GM12891 (cell line): Measurements from ENCODE around the gene NAALADL1.
"Not testable (repeated sequence)": the region's sequence is repeated elsewhere in the genome, so short reads cannot be mapped to it uniquely, and the experiment has no call there.

Experiments used
- DNase-seq: peaks from one replicate; pipeline ENCODE4 v3.0.0; 2011; ENCODE audit warnings: low spot score; ENCODE audit not compliant: insufficient read length
- FAIRE-seq: peaks from 2 replicates; lab custom pipeline; 2011; peaks lifted over from hg19 to GRCh38; lab: Jason Lieb, UNC
- PAX5 ChIP-seq: IDR thresholded peaks from 2 replicates; pipeline ENCODE4 v1.6.1; 2011; ENCODE audit warnings: low read length, moderate library complexity, mild to moderate bottlenecking; ENCODE audit not compliant: insufficient read depth, severe bottlenecking
- POLR2A ChIP-seq: IDR thresholded peaks from 2 replicates; pipeline ENCODE4 v1.6.1; 2011; ENCODE audit warnings: low read depth, low read length, control low read depth
- POLR2AphosphoS5 ChIP-seq: IDR thresholded peaks from 2 replicates; pipeline ENCODE4 v1.6.1; 2011; ENCODE audit warnings: low read depth, low read length, control low read depth
- POU2F2 ChIP-seq: IDR thresholded peaks from 2 replicates; pipeline ENCODE4 v1.6.1; 2011; ENCODE audit warnings: low read depth, mild to moderate bottlenecking, control low read depth, low read length, moderate library complexity
- SPI1 ChIP-seq: IDR thresholded peaks from 2 replicates; pipeline ENCODE4 v1.6.1; 2011; ENCODE audit warnings: low read depth, low read length, control low read depth
- TAF1 ChIP-seq: IDR thresholded peaks from 2 replicates; pipeline ENCODE4 v1.6.1; 2011; ENCODE audit warnings: low read depth, low read length, control low read depth

Gene NAALADL1

GRCh38 chr11:65034423-65034822 is 23.9 kb downstream of the NAALADL1 start:
- no peak for FAIRE-seq

GRCh38 chr11:65032216-65032615 is 26.1 kb downstream of the NAALADL1 start:
- no peak for DNase-seq
- FAIRE-seq, result no peak
- no peak for TF ChIP-seq POU2F2

More at GRCh38 chr11:65034423-65034822, 23.9 kb downstream of the NAALADL1 start:
- DNase-seq, result no peak
- no peak for TF ChIP-seq POU2F2

GRCh38 chr11:65027213-65028067 is 30.9 kb downstream of the NAALADL1 start, which contains the start of gene SNX15:
SNX15 (plus strand) TSS chr11:65027439; CDS start chr11:65027538, 99 bp downstream.
- peak; percentile 90 for DNase-seq
- 0 out of 2 replicates have a peak, but pooled peaks have one; percentile 33 for TF ChIP-seq POLR2A
- TF ChIP-seq POU2F2, result no peak; the same call in 1 of the 2 replicates
- FAIRE-seq, result peak; percentile 71

- no peak for FAIRE-seq
- DNase-seq, result no peak
- TF ChIP-seq POU2F2 (no peak), PAX5 (no peak), POLR2AphosphoS5 (no peak), TAF1 (no peak), SPI1 (no peak), POLR2A (no peak)
These were observed 31.5 kb downstream of the NAALADL1 start for GRCh38 chr11:65026810-65027209.

GRCh38 chr11:65023502-65023901 is 34.9 kb downstream of the NAALADL1 start:
- not testable (repeated sequence) for DNase-seq, FAIRE-seq

- FAIRE-seq (no peak), DNase-seq (no peak)
- TF ChIP-seq TAF1, result no peak
- TF ChIP-seq PAX5, result no peak
- TF ChIP-seq SPI1, result no peak
- no peak for TF ChIP-seq POLR2AphosphoS5
- no peak for TF ChIP-seq POU2F2
- TF ChIP-seq POLR2A, result no peak
These were observed 36.8 kb downstream of the NAALADL1 start for GRCh38 chr11:65021509-65021908.

- no peak for TF ChIP-seq SPI1
- no peak for TF ChIP-seq TAF1
- TF ChIP-seq POU2F2, result no peak
- DNase-seq, result no peak
- FAIRE-seq, result no peak
These were observed 37.4 kb downstream of the NAALADL1 start for GRCh38 chr11:65021003-65021402.

GRCh38 chr11:65019824-65020223 is 38.5 kb downstream of the NAALADL1 start:
- FAIRE-seq (no peak), DNase-seq (no peak)
- no peak for TF ChIP-seq POU2F2

- TF ChIP-seq POU2F2 (no peak), PAX5 (no peak), SPI1 (no peak), POLR2AphosphoS5 (no peak), TAF1 (no peak), POLR2A (no peak)
- DNase-seq, result no peak
- FAIRE-seq, result no peak
These were observed 40.4 kb downstream of the NAALADL1 start for GRCh38 chr11:65017937-65018336.

- no peak for FAIRE-seq
- TF ChIP-seq POLR2AphosphoS5 (no peak), PAX5 (no peak), SPI1 (no peak), TAF1 (no peak)
- no peak for DNase-seq
These were observed 41.6 kb downstream of the NAALADL1 start for GRCh38 chr11:65016705-65017104.

- FAIRE-seq (no peak), DNase-seq (no peak)
- TF ChIP-seq TAF1, result no peak
- no peak for TF ChIP-seq PAX5
- TF ChIP-seq POU2F2, result no peak
- TF ChIP-seq SPI1, result no peak
- TF ChIP-seq POLR2A, result no peak
- no peak for TF ChIP-seq POLR2AphosphoS5
These were observed 43.6 kb downstream of the NAALADL1 start for GRCh38 chr11:65014726-65015227.
